ENCODE measurements around the gene ELF5. TPM values are rescaled to one million over a fixed set of nuclear protein-coding genes. Genes with fewer than 3 reads are reported as not detected.

Gene ELF5
- total RNA-seq, 1 experiment from 2014 or later: 0.06 TPM

DNA sequence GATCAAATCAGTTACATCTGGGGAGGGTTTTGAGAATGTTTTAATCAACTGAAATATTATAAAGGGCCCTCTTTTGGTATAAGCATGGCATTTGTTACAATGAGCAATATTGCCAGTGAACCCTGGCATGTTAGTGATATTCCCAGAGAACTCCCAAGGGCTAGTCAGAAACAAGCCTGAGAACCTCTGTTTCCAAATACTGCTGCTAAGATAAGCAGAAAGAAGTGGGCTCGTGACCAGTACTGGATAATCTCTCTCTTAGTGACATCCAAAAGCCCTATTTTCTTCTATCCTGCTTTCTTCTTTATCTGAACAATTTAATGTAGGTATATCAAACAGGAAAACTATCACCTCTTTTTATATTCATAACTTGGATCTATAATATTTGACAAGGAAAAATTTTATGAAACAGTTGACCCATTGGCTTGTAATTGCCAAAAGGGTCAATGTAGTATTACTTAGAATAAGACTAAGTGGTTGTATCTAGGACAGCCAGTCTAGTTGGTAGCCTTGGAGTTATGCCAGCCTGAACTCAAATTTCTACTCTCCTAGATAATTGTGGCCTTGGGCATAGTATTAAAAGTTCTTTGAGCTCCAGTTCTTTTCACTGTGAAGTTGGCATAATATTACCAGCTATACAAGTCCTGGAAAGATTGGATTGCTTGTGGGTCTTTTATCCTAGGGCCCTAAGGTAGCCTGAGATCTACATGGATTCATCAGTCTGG lies 59.1 kb downstream of the ELF5 start:
- no peak for DNase-seq (ENCODE audit: low read depth)

DNA sequence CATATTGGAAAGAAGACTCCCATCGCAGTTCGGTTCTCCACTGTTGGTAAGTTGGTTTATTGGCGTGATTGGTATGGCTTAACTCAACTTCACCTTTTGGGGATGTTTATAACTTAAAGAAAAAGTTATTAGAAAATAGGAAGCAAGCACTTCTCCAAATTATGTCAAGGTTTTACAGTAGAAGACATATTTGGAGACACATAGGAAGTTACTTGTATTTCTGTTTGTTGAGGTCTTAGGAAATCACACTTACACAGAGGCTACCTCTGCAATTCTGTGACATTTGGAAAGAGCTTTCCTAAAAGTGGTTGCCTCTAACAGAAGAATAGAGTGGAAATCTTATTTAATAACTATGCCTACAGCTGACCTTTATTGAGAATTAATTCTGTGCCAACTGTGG lies 62.5 kb downstream of the ELF5 start:
- no peak for DNase-seq (ENCODE audit: low read depth)

- DNase-seq (ENCODE audit: low read depth): peak; percentile 14
These were observed 64.6 kb downstream of the ELF5 start for GRCh38 chr11:34449013-34449412.

- no peak for DNase-seq (ENCODE audit: low read depth)
These were observed 65.2 kb downstream of the ELF5 start for GRCh38 chr11:34448223-34448994.

DNA sequence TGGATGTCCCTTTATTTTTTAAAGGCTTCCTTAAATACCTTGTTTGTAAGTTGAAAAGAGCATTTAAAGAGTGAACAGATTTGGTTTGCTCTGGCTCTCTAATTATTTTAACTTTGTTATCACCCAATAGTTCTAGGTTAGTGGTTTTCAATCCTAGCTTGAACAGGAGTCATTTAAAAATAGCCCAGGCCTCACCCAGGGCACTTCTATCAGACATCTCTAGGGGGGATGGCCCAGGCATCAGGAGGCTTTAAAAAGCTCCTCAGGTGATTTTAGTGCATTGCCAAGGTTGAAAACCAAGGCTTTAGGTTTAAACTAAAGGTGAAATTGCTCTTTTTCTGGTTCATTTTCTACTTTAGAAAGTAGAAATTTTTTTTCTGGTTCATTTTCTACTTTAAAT lies 66.5 kb downstream of the ELF5 start:
- no peak for DNase-seq (ENCODE audit: low read depth)

DNA sequence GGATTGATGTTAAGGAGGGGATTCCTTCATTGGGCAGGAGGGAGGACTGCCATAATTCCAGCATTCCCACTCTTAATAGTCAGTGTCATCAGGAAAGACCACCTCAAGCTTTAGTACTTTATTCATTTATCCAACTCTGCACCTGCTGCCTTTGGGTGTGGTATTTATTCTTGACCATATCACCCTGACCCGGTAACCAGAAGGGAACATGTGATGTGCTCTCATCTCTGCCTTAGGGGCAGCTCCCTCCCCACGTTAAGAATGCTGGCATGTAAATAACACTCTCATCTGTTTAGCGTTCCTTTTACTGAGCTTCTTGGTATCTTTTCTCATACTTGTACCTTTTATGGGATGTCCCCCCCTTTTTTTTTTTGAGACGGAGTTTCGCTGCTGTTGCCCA lies 67.2 kb downstream of the ELF5 start:
- no peak for DNase-seq (ENCODE audit: low read depth)

GRCh38 chr11:34445956-34446355 lies 67.6 kb downstream of the ELF5 start:
- no peak for DNase-seq (ENCODE audit: low read depth)

GRCh38 chr11:34444428-34444827 lies 69.2 kb downstream of the ELF5 start:
- DNase-seq (ENCODE audit: low read depth): no peak

- no peak for DNase-seq (ENCODE audit: low read depth)
These were observed 70.5 kb downstream of the ELF5 start for GRCh38 chr11:34443136-34443535.

DNA sequence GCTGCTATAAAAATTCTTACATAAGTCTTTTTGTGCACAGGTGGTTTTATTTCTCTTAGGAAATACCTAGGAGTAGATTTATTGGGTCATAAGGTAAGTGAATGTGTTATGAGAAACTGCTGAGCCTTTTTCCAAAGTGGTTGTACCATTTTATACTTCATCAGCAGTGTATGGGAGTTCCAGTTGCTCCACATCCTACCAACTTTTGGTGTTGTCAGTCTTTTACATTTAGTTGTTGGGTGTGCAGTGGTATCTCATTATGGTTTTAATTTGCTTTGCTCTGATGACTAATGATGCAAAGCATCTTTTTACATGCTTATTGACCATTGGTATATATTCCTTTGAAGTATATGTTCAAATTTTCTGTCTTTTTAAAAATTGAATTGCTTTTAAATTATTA lies 71.8 kb downstream of the ELF5 start:
- no peak for DNase-seq (ENCODE audit: low read depth)

- no peak for DNase-seq (ENCODE audit: low read depth)
These were observed 73.9 kb downstream of the ELF5 start for GRCh38 chr11:34439610-34440198.

DNA sequence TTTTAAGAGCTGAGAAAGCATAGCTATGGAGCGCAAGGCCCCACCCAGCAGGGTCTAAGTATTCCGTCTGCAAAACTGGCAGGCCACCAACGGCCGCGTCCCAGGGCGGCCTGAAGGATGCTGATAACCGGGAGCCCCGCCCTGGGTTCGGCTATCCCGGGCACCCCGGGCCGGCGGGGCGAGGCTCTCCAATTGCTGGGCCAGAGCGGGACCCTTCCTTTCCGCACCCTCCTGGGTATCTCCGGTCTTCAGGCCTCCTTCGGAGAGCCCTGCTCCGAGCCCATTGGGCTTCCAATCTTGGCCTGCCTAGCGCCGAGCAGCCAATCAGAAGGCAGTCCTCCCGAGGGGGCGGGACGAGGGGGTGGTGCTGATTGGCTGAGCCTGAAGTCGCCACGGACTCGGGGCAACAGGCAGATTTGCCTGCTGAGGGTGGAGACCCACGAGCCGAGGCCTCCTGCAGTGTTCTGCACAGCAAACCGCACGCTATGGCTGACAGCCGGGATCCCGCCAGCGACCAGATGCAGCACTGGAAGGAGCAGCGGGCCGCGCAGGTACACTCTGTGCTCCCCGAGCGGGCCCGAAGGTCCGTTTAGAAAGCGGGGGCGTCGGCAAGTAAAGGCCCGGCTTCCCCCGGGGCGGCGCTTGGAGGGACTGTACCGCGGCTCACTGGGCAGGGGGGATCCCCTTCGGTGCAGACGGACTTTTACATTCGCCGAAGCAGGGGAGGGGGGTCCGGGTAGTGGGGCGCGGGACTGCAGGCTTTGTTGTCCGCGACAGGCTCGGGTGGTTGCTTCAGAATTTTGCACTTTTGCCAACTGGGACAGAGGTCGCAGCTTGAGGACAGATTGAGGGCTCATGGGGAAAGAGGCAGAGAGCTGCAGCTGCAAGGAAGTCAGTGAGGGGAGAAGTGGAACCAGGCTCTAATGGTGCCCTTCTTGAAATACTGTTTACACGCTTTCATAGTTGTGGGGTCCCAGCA lies 74.8 kb downstream of the ELF5 start, which contains the start of gene CAT:
TSS of gene CAT (plus strand) at position 406 of the 979 bp plus-strand sequence. CDS start at position 486, 80 bp downstream.
- peak; percentile 97 for DNase-seq (ENCODE audit: low read depth)

DNA sequence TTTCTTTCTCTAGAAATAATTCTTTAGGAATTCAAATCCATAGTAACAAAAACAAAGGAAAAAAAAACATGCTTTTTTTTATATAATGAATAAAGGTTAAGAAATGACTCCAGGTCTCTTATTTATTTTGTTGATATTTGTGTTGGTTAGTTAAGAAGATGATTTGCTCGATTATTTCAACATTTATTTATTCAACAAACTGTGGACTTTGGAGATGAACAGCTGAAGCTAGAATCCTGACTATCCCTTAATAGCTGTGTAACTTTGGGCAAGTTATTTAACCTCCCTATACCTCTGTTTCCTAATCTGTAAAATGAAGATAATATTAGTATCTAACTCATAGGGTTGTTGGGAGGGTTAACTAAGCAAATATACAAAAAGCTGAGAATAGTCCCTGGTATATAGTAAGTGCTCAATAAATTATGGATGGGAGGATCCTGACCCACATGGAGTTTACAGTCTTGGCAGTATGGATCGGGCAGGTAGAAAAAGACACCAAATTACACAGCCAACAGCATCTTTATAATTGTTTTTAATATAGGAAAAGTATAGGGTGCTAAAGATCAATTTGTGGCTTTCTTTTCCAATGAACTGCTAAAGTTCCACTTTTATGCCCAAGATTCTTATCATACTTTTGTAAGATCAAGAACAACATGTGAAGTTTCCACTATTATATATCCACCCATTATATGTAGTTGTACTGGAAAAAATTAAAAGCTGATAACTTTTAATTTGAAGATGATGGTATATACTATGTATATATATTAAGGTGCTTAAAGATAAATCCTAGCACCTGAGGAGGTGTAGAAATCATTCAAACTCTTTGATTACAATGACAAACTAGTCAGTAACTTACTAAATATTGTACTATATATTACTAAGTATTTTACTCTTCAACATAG lies 76.1 kb downstream of the ELF5 start:
- DNase-seq (ENCODE audit: low read depth): no peak

- no peak for DNase-seq (ENCODE audit: low read depth)
These were observed 79.7 kb downstream of the ELF5 start for GRCh38 chr11:34433899-34434298.

GRCh38 chr11:34432822-34433221 lies 80.8 kb downstream of the ELF5 start:
- DNase-seq (ENCODE audit: low read depth): no peak

- DNase-seq (ENCODE audit: low read depth): no peak
These were observed 81.6 kb downstream of the ELF5 start for GRCh38 chr11:34431979-34432378.

Measured in LHCN-M2 (cell line).